GM06990 (cell line): ENCODE data around the gene SETD1A.
"Not testable (repeated sequence)": the region's sequence is repeated elsewhere in the genome, so short reads cannot be mapped to it uniquely, and the experiment has no call there.

ENCODE experiments used
- DNase-seq: peaks from one replicate; pipeline ENCODE4 v3.0.0-alpha.2; 2011; ENCODE audit not compliant: insufficient read length; ENCODE audit errors: extremely low read depth
- H3K27me3 ChIP-seq: replicated peaks from 2 replicates; pipeline ENCODE4 v1.6.0; 2011; ENCODE audit warnings: low read length; ENCODE audit not compliant: control insufficient read depth, insufficient read depth
- H3K36me3 ChIP-seq: 2 replicates; pipeline ENCODE4 v1.5.1; 2011; ENCODE audit warnings: low read length; ENCODE audit not compliant: control insufficient read depth, insufficient read depth
- H3K4me3 ChIP-seq: replicated peaks from 2 replicates; pipeline ENCODE4 v1.5.1; 2011; ENCODE audit warnings: low read depth, mild to moderate bottlenecking, control low read depth, low read length
- TF ChIP-seq, protein P1 (sequence below): IDR thresholded peaks from 2 replicates; pipeline ENCODE4 v1.5.1; 2011; ENCODE audit warnings: low read length, control low read depth, mild to moderate bottlenecking, inconsistent platforms; ENCODE audit not compliant: insufficient read depth, poor library complexity, severe bottlenecking

Gene SETD1A

DNA sequence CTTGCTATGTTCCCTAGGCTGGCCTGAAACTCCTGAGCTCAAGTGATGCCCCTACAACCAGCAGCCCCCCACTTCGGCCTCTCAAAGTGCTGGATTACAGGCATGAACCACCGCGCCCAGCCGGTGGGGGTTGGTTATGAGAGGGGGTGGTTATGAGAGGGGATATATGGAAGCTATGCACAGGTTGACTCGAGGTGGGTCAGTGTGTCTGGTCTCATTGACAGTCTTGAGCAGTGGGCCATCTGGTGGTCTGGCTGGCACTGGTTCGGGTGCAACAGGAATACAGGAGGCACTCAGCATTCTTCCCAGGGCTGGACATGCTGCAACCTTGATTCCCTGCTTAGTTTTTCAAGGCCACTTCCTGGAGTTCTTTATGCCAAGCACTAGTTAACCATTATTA, 58.5 kb downstream of the SETD1A start:
- TF ChIP-seq, protein P1, sequence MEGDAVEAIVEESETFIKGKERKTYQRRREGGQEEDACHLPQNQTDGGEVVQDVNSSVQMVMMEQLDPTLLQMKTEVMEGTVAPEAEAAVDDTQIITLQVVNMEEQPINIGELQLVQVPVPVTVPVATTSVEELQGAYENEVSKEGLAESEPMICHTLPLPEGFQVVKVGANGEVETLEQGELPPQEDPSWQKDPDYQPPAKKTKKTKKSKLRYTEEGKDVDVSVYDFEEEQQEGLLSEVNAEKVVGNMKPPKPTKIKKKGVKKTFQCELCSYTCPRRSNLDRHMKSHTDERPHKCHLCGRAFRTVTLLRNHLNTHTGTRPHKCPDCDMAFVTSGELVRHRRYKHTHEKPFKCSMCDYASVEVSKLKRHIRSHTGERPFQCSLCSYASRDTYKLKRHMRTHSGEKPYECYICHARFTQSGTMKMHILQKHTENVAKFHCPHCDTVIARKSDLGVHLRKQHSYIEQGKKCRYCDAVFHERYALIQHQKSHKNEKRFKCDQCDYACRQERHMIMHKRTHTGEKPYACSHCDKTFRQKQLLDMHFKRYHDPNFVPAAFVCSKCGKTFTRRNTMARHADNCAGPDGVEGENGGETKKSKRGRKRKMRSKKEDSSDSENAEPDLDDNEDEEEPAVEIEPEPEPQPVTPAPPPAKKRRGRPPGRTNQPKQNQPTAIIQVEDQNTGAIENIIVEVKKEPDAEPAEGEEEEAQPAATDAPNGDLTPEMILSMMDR: no peak
- DNase-seq: no peak

DNA sequence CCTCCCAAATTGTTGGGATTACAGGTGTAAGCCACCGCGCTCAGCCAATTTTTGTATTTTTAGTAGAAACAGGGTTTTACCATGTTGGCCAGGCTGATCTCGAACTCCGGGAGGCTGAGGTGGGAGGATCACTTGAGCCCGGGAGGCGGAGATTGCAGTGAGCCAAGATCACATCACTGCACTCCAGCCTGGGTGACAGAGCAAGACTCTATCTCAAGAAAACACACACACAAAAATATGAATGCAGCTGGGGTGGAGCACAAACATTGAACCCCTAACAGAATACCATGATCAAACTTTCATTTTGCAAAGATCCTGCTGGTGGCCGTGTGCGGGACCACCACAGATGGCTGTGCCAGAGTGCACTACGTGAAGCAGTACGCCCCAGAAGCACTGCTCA, 60.2 kb downstream of the SETD1A start:
- DNase-seq, H3K36me3 ChIP-seq, H3K4me3 ChIP-seq, H3K27me3 ChIP-seq: not testable (repeated sequence)

More for the DNA sequence above, 58.5 kb downstream of the SETD1A start:
- H3K36me3 ChIP-seq: no peaks in the 10 kb centered on the region
- no peak overlapping the region for H3K4me3 ChIP-seq
- peaks cover 3% of the 10 kb centered on the region for H3K27me3 ChIP-seq

DNA sequence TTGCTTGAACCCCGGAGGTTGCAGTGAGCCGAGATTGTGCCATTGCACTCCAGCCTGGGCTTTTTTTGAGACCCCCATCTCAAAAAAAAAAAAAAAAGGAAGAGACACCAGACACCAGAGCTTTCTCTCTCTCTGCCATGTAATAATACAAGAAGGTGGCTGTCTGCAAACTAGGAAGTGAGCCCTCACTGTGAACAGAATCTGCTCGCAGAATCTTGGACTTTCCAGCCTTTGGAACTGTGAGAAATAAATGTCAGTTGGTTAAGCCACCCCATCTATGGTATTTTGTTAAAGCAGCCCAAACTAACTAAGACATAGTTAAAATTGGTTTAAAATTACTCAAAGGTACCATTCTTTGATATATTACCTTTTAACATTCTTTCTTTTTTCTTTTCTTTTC, 63.0 kb downstream of the SETD1A start:
- TF ChIP-seq, protein P1: no peak
- DNase-seq: no peak
- H3K27me3 ChIP-seq: no peaks in the 10 kb centered on the region
- H3K36me3 ChIP-seq: no peaks in the 10 kb centered on the region
- no peak overlapping the region for H3K4me3 ChIP-seq

DNA sequence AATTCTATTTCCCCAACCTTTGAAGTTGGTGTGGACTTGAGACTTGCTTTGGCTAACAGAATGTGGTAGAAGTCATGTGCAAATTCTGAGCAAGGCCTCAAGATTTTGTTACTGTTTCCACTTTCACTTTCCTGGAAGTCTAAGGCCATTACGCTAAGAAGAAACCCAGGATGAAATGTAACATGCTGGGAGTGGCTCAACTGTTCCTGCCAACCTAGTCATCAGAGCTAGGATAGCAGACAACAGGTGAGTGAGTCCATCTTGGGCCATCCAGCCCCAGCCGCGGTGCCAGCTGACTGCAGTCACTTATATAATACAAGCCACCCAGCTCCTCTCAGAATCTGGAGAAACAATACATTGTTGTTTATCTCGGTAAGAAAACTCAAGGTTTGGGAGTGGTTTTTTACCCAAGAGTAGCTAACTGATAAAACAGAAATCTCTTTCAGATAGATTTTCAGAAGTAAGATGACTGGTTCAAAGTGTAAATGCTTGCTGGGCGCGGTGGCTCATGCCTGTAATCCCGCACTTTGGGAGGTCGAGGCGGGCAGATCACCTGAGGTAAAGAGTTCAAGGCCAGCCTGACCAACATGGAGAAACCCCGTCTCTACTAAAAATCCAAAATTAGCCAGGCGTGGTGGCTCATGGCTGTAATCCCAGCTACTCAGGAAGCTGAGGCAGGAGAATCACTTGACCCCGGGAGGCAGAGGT, 65.1 kb downstream of the SETD1A start:
- TF ChIP-seq, protein P1: no peak
- Histone ChIP-seq H3K36me3 (no peaks in the 10 kb centered on the region), H3K27me3 (no peaks in the 10 kb centered on the region), H3K4me3 (no peak overlapping the region)
- no peak for DNase-seq

DNA sequence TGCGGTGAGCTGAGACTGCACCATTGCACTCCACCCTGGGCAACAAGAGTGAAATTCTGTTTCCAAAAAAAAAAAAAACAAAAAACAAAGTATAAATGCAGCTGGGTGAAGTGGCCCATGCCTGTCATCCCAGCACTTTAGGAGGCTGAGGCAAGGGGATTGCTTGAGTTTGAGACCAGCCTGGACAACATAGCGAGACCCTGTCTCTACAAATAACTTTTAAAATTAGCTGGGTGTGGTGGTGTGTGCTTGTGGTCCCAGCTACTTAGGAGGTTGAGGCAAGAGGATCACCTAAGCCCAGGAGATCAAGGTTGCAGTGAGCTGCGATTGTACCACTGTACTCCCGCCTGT, 65.7 kb downstream of the SETD1A start:
- H3K36me3 ChIP-seq: no peaks in the 10 kb centered on the region
- TF ChIP-seq, protein P1: no peak
- H3K27me3 ChIP-seq: no peaks in the 10 kb centered on the region
- no peak for DNase-seq
- H3K4me3 ChIP-seq: no peak overlapping the region

DNA sequence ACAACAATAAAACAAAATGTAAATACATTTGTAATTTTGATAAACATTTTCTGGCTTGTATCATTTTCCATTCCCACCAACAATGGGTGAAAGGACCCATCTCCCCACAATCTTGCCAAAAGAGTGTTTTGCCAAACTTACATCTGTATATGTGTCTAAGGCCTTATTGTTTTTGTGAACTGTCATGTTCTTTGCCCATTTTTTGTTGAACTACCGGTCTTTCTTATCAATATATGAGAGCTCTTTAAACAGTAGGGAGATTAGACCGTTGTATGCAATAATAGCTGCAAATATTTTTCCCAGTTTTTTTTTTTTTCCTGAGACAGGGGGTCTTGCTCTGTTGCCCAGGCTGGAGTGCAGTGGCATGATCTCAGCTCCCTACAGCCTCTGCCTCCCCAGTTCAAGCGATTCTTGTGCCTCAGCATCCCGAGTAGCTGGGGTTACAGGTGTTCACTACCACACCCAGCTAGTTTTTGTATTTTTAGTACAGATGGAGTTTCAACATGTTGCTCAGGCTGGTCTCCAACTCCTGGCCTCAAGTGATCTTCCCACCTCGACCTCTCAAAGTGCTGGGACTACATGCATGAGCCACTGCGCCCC, 66.2 kb downstream of the SETD1A start:
- no peaks in the 10 kb centered on the region for H3K27me3 ChIP-seq
- no peaks in the 10 kb centered on the region for H3K36me3 ChIP-seq
- H3K4me3 ChIP-seq: no peak overlapping the region
- no peak for DNase-seq
- TF ChIP-seq, protein P1: no peak
